ENCODE data around the gene PPFIBP2. TPM values are rescaled to one million over a fixed set of nuclear protein-coding genes. Genes with fewer than 3 reads are reported as not detected.

Gene PPFIBP2
- polyA plus RNA-seq, 1 experiment = 20.6 TPM

DNA sequence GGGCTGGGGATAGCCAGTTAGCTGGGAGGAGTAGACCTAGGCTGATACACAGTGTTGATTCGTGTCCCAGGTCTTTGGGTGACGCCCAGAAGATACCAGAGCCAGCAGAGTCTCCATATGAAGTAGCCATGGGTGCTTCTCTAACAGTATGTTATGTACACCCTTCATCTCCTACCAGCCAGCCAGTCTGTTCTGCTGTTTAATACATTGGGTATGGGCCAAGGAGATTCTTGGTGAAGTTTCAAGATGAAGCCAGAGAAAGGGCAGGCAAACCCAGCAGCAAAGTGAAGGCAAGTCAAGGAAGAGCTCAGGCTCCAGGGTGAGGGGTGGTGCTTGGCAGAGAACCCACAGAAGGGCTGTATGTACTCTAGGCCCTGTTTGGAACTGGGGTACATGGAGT is 56.4 kb downstream of the PPFIBP2 start:
- POLR2A ChIA-PET = no interaction called here
- Histone ChIP-seq H3K36me3 (ENCODE audit: control insufficient read depth, insufficient read depth, low read length) (no peaks in the 10 kb centered on the region), H3K4me3 (ENCODE audit: low read depth, low read length) (no peak overlapping the region), H3K27me3 (ENCODE audit: control insufficient read depth, insufficient read depth, low read length) (no peaks in the 10 kb centered on the region)
- TF ChIP-seq, protein P1, sequence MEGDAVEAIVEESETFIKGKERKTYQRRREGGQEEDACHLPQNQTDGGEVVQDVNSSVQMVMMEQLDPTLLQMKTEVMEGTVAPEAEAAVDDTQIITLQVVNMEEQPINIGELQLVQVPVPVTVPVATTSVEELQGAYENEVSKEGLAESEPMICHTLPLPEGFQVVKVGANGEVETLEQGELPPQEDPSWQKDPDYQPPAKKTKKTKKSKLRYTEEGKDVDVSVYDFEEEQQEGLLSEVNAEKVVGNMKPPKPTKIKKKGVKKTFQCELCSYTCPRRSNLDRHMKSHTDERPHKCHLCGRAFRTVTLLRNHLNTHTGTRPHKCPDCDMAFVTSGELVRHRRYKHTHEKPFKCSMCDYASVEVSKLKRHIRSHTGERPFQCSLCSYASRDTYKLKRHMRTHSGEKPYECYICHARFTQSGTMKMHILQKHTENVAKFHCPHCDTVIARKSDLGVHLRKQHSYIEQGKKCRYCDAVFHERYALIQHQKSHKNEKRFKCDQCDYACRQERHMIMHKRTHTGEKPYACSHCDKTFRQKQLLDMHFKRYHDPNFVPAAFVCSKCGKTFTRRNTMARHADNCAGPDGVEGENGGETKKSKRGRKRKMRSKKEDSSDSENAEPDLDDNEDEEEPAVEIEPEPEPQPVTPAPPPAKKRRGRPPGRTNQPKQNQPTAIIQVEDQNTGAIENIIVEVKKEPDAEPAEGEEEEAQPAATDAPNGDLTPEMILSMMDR (IDR thresholded peaks at IDR 0.05; ENCODE audit: insufficient read depth, low read depth, low read length) = no peak
- CTCF ChIA-PET = interaction anchor here (0.9 to 9.2 kb wide), 16 partner anchors 8 to 128 kb away, joined by 3 to 121 read pairs (median 10); partner anchors contain the start of genes CYB5R2 and PPFIBP2
- DNase-seq (ENCODE audit: low read depth) = no peak

DNA sequence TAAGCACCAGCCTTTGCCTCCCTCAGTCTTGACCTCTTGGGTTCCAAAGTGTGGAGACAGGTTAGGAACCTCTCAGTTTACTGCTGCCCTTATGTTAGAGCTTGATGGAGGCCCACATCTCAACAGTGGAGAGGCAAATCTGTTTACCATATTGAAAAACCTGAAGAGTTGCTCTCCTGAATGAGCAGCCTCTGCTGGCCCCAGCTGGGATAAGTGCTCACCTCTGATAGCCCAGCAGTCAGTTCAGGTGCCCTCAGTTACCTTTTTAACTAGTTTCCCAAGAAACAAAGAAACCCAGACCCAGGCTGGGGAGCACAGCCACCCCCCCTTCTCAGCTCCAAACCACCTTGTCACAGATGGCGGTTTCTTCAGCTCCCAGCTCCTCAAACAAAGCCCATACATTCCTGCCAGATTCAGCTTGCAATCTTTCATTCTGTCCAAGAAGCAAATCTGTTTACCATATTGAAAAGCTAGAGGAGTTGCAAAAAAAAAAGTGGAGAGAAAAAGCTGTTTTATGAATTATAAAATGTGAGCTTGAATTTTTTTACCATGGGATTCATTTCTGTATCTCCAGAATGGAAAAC is 57.2 kb downstream of the PPFIBP2 start:
- no peak for DNase-seq (ENCODE audit: low read depth)
- Histone ChIP-seq H3K4me3 (ENCODE audit: low read depth, low read length) (no peak overlapping the region), H3K27me3 (ENCODE audit: control insufficient read depth, insufficient read depth, low read length) (no peaks in the 10 kb centered on the region), H3K36me3 (ENCODE audit: control insufficient read depth, insufficient read depth, low read length) (no peaks in the 10 kb centered on the region)
- CTCF ChIA-PET = interaction anchor here (0.7 to 9.2 kb wide), 50 partner anchors 9 to 528 kb away, joined by 3 to 121 read pairs (median 5); partner anchors contain the start of genes CYB5R2, OLFML1 and PPFIBP2
- POLR2A ChIA-PET = interaction anchor here (0.6 kb wide), 2 partner anchors 9 to 32 kb away, joined by 3 read pairs; no protein-coding TSS in a partner anchor
- TF ChIP-seq, protein P1 (IDR thresholded peaks at IDR 0.05; ENCODE audit: insufficient read depth, low read depth, low read length) = no peak

DNA sequence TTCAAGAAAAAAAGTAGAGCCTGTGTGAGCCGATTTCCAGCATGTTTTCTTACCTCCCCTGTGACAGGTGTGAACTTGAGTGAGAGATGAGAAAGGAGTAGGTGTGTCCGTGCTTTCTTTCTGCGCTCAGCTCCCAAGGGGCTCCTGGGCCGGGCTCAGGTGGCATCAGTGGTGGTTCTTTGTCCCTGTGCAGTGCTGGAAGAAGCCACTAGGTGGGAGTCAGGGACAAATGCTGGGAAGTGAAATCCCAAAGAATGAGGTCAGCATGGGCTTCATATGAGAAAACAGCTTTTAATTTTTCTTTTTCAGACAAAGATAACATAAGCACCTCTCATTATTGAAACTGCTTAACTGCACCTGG is 57.8 kb downstream of the PPFIBP2 start:
- no peak overlapping the region for H3K4me3 ChIP-seq (ENCODE audit: low read depth, low read length)
- no peaks in the 10 kb centered on the region for H3K36me3 ChIP-seq (ENCODE audit: control insufficient read depth, insufficient read depth, low read length)
- H3K27me3 ChIP-seq (ENCODE audit: control insufficient read depth, insufficient read depth, low read length) = no peaks in the 10 kb centered on the region
- DNase-seq (ENCODE audit: low read depth) = no peak
- CTCF ChIA-PET = interaction anchor here (0.6 to 9.2 kb wide), 61 partner anchors 9 to 688 kb away, joined by 3 to 121 read pairs (median 5); partner anchors contain the start of genes CYB5R2, OLFML1 and PPFIBP2
- POLR2A ChIA-PET = interaction anchor here (0.6 kb wide), 2 partner anchors 10 to 32 kb away, joined by 3 read pairs; no protein-coding TSS in a partner anchor
- TF ChIP-seq, protein P1 (IDR thresholded peaks at IDR 0.05; ENCODE audit: insufficient read depth, low read depth, low read length) = peak; percentile 96

DNA sequence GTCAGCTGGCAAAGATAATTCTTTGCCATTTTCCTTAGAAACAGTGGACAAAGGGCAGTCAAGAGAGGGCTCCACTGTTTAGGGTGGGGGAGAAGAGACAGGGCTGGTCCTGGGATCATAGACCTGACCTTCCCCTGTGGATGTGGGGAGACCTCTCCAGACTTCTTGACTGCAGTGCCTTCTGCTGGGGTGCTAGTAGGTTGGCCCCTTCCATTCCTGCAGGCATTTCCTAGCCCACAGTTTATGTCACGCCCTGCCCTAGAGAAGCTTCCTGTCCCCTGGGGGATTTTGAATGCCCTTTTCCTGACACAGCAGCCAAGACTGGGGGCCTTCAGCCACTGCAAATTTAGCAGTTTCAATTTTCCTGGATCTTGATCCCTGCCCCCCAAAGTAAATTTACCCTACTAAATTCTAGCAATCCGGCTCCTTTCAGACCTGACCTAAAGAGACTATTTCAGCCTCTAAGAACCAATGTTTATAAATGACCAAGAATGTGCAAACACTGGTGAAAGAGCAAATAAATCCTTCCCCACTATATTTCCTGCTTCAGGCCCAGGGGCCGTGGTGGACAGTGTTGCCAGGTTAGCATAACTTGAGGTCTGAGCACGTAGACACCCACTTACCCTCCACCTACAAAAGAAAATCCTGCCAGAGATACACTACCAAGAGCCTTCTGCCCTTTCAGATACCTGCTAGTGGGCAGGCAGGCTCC is 58.4 kb downstream of the PPFIBP2 start:
- ChIA-PET POLR2A (interaction anchor here (0.6 kb wide), 1 partner anchor 10 kb away, joined by 3 read pairs; no protein-coding TSS in a partner anchor), CTCF (interaction anchor here (0.6 to 9.2 kb wide), 55 partner anchors 10 to 1887 kb away, joined by 3 to 121 read pairs (median 5); partner anchors contain the start of genes CYB5R2, OLFML1, PPFIBP2 and TRIM5)
- TF ChIP-seq, protein P1 (IDR thresholded peaks at IDR 0.05; ENCODE audit: insufficient read depth, low read depth, low read length) = no peak
- no peak overlapping the region for H3K4me3 ChIP-seq (ENCODE audit: low read depth, low read length)
- no peak for DNase-seq (ENCODE audit: low read depth)
- no peaks in the 10 kb centered on the region for H3K27me3 ChIP-seq (ENCODE audit: control insufficient read depth, insufficient read depth, low read length)
- H3K36me3 ChIP-seq (ENCODE audit: control insufficient read depth, insufficient read depth, low read length) = no peaks in the 10 kb centered on the region

DNA sequence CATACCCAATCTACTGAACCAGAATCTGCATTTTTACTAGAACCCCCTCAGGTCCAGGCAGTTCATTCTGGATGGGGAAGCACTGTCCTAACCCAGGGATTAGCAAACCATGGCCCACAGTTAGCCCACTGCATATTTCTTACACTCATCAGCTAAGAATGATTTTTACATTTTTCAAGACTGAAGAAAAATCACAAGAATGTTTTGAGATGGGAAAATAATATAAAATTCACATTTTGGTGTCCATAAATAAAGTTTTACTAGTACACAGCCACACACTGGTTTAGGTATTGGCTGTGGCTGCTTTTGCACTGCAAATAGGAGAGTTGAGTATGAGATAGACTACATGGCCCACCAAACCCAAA is 59.4 kb downstream of the PPFIBP2 start:
- H3K4me3 ChIP-seq (ENCODE audit: low read depth, low read length) = no peak overlapping the region
- ChIA-PET CTCF (interaction anchor here (1.1 to 9.2 kb wide), 5 partner anchors 35 to 95 kb away, joined by 3 to 121 read pairs (median 4); partner anchors contain the start of gene PPFIBP2), POLR2A (no interaction called here)
- no peaks in the 10 kb centered on the region for H3K36me3 ChIP-seq (ENCODE audit: control insufficient read depth, insufficient read depth, low read length)
- TF ChIP-seq, protein P1 (IDR thresholded peaks at IDR 0.05; ENCODE audit: insufficient read depth, low read depth, low read length) = no peak
- DNase-seq (ENCODE audit: low read depth) = no peak
- no peaks in the 10 kb centered on the region for H3K27me3 ChIP-seq (ENCODE audit: control insufficient read depth, insufficient read depth, low read length)
